ENCODE data around the gene ACADVL. TPM values are rescaled to one million over a fixed set of nuclear protein-coding genes. Genes with fewer than 3 reads are reported as not detected.

Gene ACADVL
- total and polyA plus RNA-seq, 4 donors, result 159 to 1,724 (median 436) TPM

DNA sequence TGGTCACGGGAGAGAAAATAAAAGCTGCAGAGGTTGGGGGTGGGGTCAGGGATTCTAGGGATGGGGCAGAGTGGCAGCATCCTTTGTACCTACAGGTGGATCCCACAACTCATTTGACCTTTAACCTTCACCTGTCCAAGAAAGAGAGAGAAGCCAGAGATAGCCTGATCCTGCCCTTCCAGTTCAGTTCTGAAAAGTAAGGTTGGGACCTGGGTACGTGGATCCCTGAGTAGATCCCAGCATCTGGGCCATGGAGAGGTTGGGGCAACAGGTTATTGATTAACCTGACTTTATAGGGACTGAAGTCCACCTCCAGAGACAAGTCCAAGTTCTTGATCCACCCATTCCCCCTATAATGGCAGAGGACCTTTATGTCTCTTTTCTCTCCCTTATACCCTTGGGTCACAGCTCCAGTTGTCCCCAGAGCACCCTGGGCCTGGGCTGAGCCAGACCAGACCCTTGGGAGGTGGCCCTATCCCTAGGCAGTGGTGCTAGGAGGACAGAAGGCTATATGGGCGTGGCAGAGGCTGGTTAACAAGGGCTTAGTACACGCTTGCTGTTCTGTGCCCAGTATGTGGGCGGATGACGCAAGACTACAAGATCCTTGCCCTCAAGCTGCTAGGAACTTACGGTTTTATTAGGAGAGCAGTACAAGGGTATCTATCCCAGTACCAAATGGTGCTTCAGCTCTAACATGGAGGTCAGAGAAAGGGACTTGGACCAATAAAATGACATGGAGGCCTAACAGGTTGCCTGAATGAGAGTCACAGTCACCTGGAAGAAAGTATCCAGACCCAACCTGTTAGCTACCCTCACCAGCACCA is 39.2 kb downstream of the ACADVL start:
- 83 to 85% methylated on average over 7 of the region's 7 CpGs for WGBS, 2 donors
- intact Hi-C loops (cut with DNase I), result no loop called here
- Histone ChIP-seq H3K9me3 (ENCODE audit: control insufficient read depth, low read length) (no peaks in the 10 kb centered on the region), H3K4me1 (ENCODE audit: control insufficient read depth in 1 of 2, insufficient read depth in 2 of 2, low read length in 2 of 2) (no peaks in the 10 kb centered on the region), H3K27ac (ENCODE audit: low read depth in 1 of 2, low read length in 2 of 2) (no peak overlapping the region), H3K36me3 (ENCODE audit: control insufficient read depth in 1 of 2, insufficient read depth in 2 of 2, low read length in 1 of 2) (peaks cover 0 to 8% of the 10 kb centered on the region in 2 donors), H3K27me3 (ENCODE audit: control insufficient read depth in 1 of 2, insufficient read depth in 2 of 2, low read length in 1 of 2) (peaks cover 0 to 3% of the 10 kb centered on the region in 2 donors), H3K4me3 (ENCODE audit: low read length in 2 of 2) (no peak overlapping the region)
- DNase-seq, result peak in 1 of 2 donors; percentile 53
- ATAC-seq (ENCODE audit: low FRiP score), result no peak

DNA sequence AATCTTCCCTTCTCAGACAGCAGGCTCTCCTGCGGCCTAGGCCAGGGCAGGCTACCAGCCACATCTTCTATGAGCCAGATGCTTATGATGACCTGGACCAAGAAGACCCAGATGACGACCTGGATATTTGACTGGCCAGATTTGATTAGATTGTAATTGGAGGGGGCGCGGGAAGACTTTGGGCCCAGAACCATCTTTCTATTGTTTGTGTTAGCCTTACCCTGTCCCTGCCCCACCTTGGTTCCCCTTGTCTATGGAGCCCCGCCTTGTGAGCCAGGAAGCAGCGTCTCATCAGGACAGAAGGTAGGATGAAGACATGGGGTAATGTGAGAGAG is 39.8 kb downstream of the ACADVL start:
- Histone ChIP-seq H3K4me1 (ENCODE audit: control insufficient read depth in 1 of 2, insufficient read depth in 2 of 2, low read length in 2 of 2) (no peaks in the 10 kb centered on the region), H3K9me3 (ENCODE audit: control insufficient read depth, low read length) (no peaks in the 10 kb centered on the region), H3K4me3 (ENCODE audit: low read length in 2 of 2) (no peak overlapping the region), H3K27ac (ENCODE audit: low read depth in 1 of 2, low read length in 2 of 2) (no peak overlapping the region), H3K36me3 (ENCODE audit: control insufficient read depth in 1 of 2, insufficient read depth in 2 of 2, low read length in 1 of 2) (peaks cover 0 to 6% of the 10 kb centered on the region in 2 donors), H3K27me3 (ENCODE audit: control insufficient read depth in 1 of 2, insufficient read depth in 2 of 2, low read length in 1 of 2) (peaks cover 0 to 3% of the 10 kb centered on the region in 2 donors)
- DNase-seq, result no peak
- ATAC-seq (ENCODE audit: low FRiP score), result no peak
- whole genome bisulfite sequencing, 2 donors, result 94 to 97% methylated on average over 6 of the region's 6 CpGs
- intact Hi-C loops (cut with DNase I), result no loop called here

DNA sequence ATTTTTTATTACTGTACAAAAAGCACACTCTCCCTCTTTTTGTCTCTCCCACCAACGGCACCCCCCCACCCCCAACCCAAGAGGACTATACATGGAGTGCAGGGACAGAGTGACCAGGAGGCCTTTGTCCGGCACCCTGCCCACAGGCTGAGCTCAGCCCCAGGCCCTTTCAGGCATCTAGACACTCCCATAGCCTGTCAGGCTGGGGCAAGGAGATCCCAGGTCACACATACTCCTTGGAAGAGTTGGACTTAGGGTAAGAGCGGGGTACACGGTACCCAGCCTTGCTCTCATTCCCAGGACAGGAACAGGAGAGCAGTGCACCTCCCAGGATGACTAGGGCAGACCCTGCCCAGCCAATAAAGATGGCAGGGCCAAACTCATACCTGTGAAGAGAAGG is 40.4 kb downstream of the ACADVL start:
- Histone ChIP-seq H3K27ac (ENCODE audit: low read depth in 1 of 2, low read length in 2 of 2) (no peak overlapping the region), H3K4me3 (ENCODE audit: low read length in 2 of 2) (no peak overlapping the region), H3K9me3 (ENCODE audit: control insufficient read depth, low read length) (no peaks in the 10 kb centered on the region), H3K36me3 (ENCODE audit: control insufficient read depth in 1 of 2, insufficient read depth in 2 of 2, low read length in 1 of 2) (peaks cover 0 to 5% of the 10 kb centered on the region in 2 donors), H3K27me3 (ENCODE audit: control insufficient read depth in 1 of 2, insufficient read depth in 2 of 2, low read length in 1 of 2) (peaks cover 0 to 3% of the 10 kb centered on the region in 2 donors), H3K4me1 (ENCODE audit: control insufficient read depth in 1 of 2, insufficient read depth in 2 of 2, low read length in 2 of 2) (no peaks in the 10 kb centered on the region)
- WGBS, 2 donors, result 81 to 87% methylated on average over 4 of the region's 4 CpGs
- intact Hi-C loops (cut with DNase I), result no loop called here
- ATAC-seq (ENCODE audit: low FRiP score) (no peak), DNase-seq (no peak)

DNA sequence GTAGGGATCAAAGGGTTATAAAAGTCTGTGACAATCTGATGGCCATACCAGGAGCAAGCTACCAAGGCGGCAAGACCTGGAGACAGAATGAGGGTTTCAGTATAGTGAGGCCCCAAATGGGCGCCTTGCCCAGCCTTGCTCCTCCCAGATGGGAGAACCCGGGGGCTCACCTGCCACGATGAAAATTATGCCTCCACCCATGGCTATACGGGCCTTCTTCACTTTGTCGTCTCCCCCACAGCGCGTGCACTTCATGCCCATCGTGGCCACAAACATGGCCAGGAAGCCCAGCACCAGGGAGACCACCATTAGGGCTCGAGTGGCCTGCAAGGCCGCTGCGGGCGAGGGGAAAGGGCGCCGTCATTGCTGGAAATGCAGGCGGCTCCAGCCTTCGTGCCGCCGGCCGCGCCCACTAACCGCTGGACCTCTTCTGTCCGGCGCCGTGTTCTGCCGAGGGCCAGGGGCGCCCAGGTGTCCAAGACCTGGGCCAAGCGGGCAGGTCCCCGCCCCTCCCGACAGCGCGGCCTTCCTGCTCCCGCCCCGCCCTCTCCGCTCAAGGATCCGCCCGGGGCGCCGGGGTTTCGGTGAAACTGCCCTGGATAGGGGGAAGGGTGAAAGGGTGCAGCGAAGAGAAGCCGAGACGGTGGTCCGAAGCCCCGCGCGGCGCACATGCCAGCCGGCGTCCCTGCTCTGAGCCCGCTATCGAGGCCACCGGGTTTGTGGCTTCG is 41.1 kb downstream of the ACADVL start:
- peaks cover 0 to 3% of the 10 kb centered on the region in 2 donors for H3K27me3 ChIP-seq (ENCODE audit: control insufficient read depth in 1 of 2, insufficient read depth in 2 of 2, low read length in 1 of 2)
- H3K4me3 ChIP-seq (ENCODE audit: low read length in 2 of 2), result no peak overlapping the region
- intact Hi-C loops (cut with DNase I), result no loop called here
- peak; percentile 53 for ATAC-seq (ENCODE audit: low FRiP score)
- no peak overlapping the region for H3K27ac ChIP-seq (ENCODE audit: low read depth in 1 of 2, low read length in 2 of 2)
- peak in 1 of 2 donors; percentile 65 for DNase-seq
- 6 to 7% methylated on average over 45 to 54 of the region's 54 CpGs for WGBS, 2 donors
- H3K36me3 ChIP-seq (ENCODE audit: control insufficient read depth in 1 of 2, insufficient read depth in 2 of 2, low read length in 1 of 2), result peaks cover 0 to 5% of the 10 kb centered on the region in 2 donors
- no peaks in the 10 kb centered on the region for H3K4me1 ChIP-seq (ENCODE audit: control insufficient read depth in 1 of 2, insufficient read depth in 2 of 2, low read length in 2 of 2)
- H3K9me3 ChIP-seq (ENCODE audit: control insufficient read depth, low read length), result no peaks in the 10 kb centered on the region

DNA sequence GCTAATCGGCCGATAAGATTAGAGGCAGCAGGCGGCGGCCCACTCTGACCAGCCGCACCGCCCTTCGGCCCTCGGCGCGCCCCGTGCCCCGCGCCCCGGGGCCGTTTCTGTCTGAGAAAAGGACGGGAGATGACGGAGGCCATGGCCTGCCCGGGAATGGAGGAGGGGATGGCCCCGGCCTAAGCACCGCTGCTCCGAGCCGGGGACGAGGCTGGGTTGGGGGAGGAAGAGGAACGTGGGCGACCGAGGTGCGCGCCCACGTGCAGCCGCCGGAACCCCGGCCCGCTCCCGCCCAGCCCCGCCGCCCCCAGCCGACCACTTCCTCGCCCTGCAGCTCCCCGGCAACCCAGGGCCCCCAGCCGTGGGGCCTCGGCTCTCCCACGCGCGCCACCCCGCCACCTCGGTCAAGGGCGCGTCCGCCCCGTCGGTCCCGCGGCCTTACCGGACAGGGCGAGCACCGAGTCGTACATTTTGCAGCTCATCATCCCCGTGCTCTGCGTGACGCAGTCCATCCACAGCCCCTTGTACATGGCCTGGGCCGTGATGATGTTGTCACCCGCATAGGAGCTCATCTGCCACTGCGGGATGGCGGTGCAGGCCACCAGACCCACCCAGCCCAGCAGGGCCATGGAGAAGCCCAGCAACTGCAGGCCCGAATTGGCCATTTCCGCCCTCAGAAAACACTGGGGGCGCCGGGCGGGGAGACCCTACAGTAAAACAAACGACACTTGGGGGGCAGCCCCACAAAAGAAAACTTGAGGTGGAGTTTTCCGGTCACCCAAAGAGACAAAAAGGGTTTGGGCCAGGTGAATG is 41.8 kb downstream of the ACADVL start:
- ATAC-seq (ENCODE audit: low FRiP score) (peak; percentile 15), DNase-seq (no peak)
- 6 to 7% methylated on average over 50 to 71 of the region's 71 CpGs for WGBS, 2 donors
- Histone ChIP-seq H3K27me3 (ENCODE audit: control insufficient read depth in 1 of 2, insufficient read depth in 2 of 2, low read length in 1 of 2) (peaks cover 0 to 3% of the 10 kb centered on the region in 2 donors), H3K4me1 (ENCODE audit: control insufficient read depth in 1 of 2, insufficient read depth in 2 of 2, low read length in 2 of 2) (no peaks in the 10 kb centered on the region), H3K27ac (ENCODE audit: low read depth in 1 of 2, low read length in 2 of 2) (no peak overlapping the region), H3K9me3 (ENCODE audit: control insufficient read depth, low read length) (no peaks in the 10 kb centered on the region), H3K36me3 (ENCODE audit: control insufficient read depth in 1 of 2, insufficient read depth in 2 of 2, low read length in 1 of 2) (peaks cover 0 to 4% of the 10 kb centered on the region in 2 donors), H3K4me3 (ENCODE audit: low read length in 2 of 2) (no peak overlapping the region)
- intact Hi-C loops (cut with DNase I), result no loop called here

DNA sequence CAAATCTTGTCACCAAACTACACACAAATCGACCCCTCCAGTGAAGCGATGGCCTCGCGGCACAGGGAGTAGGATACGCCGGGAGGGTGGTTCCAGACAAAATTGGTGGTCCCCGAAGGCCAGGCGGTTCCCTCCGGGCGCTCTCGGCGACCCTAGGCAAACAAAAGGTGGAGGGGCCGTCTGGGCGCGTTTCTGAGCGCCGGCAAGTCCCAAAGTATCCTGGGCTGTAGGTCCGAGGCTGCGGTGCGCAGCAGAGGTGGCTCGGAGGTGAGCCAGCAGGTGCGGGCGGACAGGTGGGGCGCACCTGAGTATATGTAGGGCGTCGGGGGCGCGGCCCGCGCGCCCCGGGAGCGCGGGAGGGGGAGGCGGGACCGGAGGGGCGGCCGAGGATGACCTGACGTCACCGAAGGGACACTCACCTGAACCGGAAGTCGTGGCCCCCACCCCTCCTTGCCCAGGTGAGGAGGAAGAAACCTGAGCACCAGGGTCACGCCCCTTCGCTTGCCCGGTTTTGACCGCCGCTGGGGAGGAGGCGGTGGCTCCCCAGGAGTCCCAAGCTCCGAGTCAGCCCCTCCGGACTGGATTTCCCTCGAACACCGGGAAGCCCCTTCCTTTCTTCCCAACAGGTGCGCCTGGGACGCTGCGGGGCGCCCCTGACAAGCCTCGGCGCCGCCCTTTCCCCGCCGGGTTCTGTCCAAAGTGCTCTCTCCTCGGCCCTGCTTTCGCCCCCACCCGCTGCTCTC is 42.6 kb downstream of the ACADVL start, which contains the start of gene CLDN7:
TSS of gene CLDN7 (minus strand) at position 287 of the 743 bp plus-strand sequence. CDS start 435 bp downstream, outside the sequence.
- no peak for DNase-seq
- H3K27ac ChIP-seq (ENCODE audit: low read depth in 1 of 2, low read length in 2 of 2), result no peak within 1 kb of the TSS
- intact Hi-C loops (cut with DNase I), result no loop called here
- H3K4me1 ChIP-seq (ENCODE audit: control insufficient read depth in 1 of 2, insufficient read depth in 2 of 2, low read length in 2 of 2), result no peaks in the 10 kb centered on the region
- H3K4me3 ChIP-seq (ENCODE audit: low read length in 2 of 2), result no peak within 1 kb of the TSS
- H3K27me3 ChIP-seq (ENCODE audit: control insufficient read depth in 1 of 2, insufficient read depth in 2 of 2, low read length in 1 of 2), result peaks cover 0 to 3% of the 10 kb centered on the region in 2 donors
- H3K36me3 ChIP-seq (ENCODE audit: control insufficient read depth in 1 of 2, insufficient read depth in 2 of 2, low read length in 1 of 2), result peaks cover 0 to 1% of the 10 kb centered on the region in 2 donors
- peak; percentile 9 for ATAC-seq (ENCODE audit: low FRiP score)
- WGBS, 2 donors, result 3 to 4% methylated on average over 58 to 64 of the region's 64 CpGs
- no peaks in the 10 kb centered on the region for H3K9me3 ChIP-seq (ENCODE audit: control insufficient read depth, low read length)

DNA sequence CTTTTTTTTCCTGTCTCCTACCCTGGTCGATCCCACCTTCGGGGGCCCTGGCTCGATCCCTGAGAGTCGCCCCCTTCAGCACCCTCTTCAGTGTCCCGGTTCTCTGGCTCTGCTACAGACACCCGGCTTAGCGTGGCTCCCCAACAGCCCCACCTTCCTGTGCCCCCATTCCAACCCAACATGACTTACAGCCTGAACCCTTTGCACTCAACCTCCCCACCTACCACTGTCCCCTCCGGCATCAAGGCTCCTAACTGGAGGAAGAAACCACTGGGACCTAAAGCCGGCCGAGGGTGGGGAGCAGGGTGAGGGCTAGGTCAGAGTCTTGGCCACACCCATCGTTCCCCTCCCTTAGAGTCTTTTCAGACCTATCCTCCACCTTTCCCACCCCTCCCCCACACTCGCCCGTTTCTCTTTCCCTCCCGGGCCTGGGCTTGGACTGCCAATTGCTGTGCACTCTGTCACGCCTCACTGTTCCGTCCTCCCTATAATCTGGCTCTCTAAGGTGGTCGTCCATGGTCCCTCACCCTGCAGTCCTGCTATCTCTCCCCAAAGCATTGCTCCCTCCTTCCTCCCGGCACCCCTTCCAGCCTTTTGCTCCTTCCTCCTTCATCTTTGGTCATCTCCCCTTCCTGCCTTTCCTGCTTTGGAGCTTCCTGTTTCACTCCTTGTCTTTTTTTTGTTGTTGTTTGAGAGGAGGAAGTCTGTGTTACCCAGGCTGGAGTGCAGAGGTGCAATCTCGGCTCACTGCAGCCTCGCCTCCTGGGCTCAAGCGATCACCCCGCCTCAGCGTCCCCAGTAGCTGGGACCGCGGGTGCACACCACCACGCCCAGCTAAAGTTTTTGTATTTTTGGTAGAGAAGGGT is 43.4 kb downstream of the ACADVL start:
- peaks cover 0 to 3% of the 10 kb centered on the region in 2 donors for H3K27me3 ChIP-seq (ENCODE audit: control insufficient read depth in 1 of 2, insufficient read depth in 2 of 2, low read length in 1 of 2)
- WGBS, 2 donors, result 7 to 10% methylated on average over 26 of the region's 26 CpGs
- no peak for DNase-seq
- H3K9me3 ChIP-seq (ENCODE audit: control insufficient read depth, low read length), result no peaks in the 10 kb centered on the region
- intact Hi-C loops (cut with DNase I), result no loop called here
- no peak overlapping the region for H3K27ac ChIP-seq (ENCODE audit: low read depth in 1 of 2, low read length in 2 of 2)
- H3K36me3 ChIP-seq (ENCODE audit: control insufficient read depth in 1 of 2, insufficient read depth in 2 of 2, low read length in 1 of 2), result peaks cover 0 to 1% of the 10 kb centered on the region in 2 donors
- peak; percentile 4 for ATAC-seq (ENCODE audit: low FRiP score)
- H3K4me1 ChIP-seq (ENCODE audit: control insufficient read depth in 1 of 2, insufficient read depth in 2 of 2, low read length in 2 of 2), result no peaks in the 10 kb centered on the region
- no peak overlapping the region for H3K4me3 ChIP-seq (ENCODE audit: low read length in 2 of 2)
